ENCODE data around the gene EDA.

Gene EDA

GRCh38 chrX:69615779-69616456 is at the start of gene EDA:
TSS of gene EDA (plus strand) at chrX:69616113.
- Mint-ChIP-seq H3K9me3 (no peaks in the 10 kb centered on the region), H3K27me3 (no peaks in the 10 kb centered on the region), H3K4me3 (peak within 1 kb of the TSS; percentile 89), H3K27ac (peak within 1 kb of the TSS; percentile 70), H3K36me3 (no peaks in the 10 kb centered on the region), H3K4me1 (peaks cover 30% of the 10 kb centered on the region)

- no peaks in the 10 kb centered on the region for H3K36me3 Mint-ChIP-seq
- H3K4me1 Mint-ChIP-seq, result no peaks in the 10 kb centered on the region
- no peaks in the 10 kb centered on the region for H3K27me3 Mint-ChIP-seq
- H3K27ac Mint-ChIP-seq, result no peak overlapping the region
- no peaks in the 10 kb centered on the region for H3K9me3 Mint-ChIP-seq
- no peak overlapping the region for H3K4me3 Mint-ChIP-seq
Measured at GRCh38 chrX:69568828-69569227, 47.1 kb upstream of the EDA start.

GRCh38 chrX:69597399-69597798 is 18.5 kb upstream of the EDA start:
- Mint-ChIP-seq H3K4me1 (no peaks in the 10 kb centered on the region), H3K27ac (no peak overlapping the region), H3K27me3 (no peaks in the 10 kb centered on the region), H3K9me3 (no peaks in the 10 kb centered on the region), H3K4me3 (no peak overlapping the region), H3K36me3 (no peaks in the 10 kb centered on the region)

- H3K27me3 Mint-ChIP-seq, result no peaks in the 10 kb centered on the region
- no peak overlapping the region for H3K27ac Mint-ChIP-seq
- no peaks in the 10 kb centered on the region for H3K9me3 Mint-ChIP-seq
- H3K4me3 Mint-ChIP-seq, result no peak overlapping the region
- H3K36me3 Mint-ChIP-seq, result no peaks in the 10 kb centered on the region
- H3K4me1 Mint-ChIP-seq, result peaks cover 3% of the 10 kb centered on the region
Measured at GRCh38 chrX:69600182-69600581, 15.7 kb upstream of the EDA start.

- Mint-ChIP-seq H3K9me3 (no peaks in the 10 kb centered on the region), H3K4me1 (peaks cover 5% of the 10 kb centered on the region), H3K27me3 (no peaks in the 10 kb centered on the region), H3K4me3 (no peak overlapping the region), H3K36me3 (no peaks in the 10 kb centered on the region), H3K27ac (no peak overlapping the region)
Measured at GRCh38 chrX:69603566-69604194, 12.2 kb upstream of the EDA start.

- H3K9me3 Mint-ChIP-seq, result no peaks in the 10 kb centered on the region
- H3K27ac Mint-ChIP-seq, result no peak overlapping the region
- peaks cover 5% of the 10 kb centered on the region for H3K4me1 Mint-ChIP-seq
- H3K27me3 Mint-ChIP-seq, result no peaks in the 10 kb centered on the region
- H3K36me3 Mint-ChIP-seq, result no peaks in the 10 kb centered on the region
- H3K4me3 Mint-ChIP-seq, result no peak overlapping the region
Measured at GRCh38 chrX:69605521-69605920, 10.4 kb upstream of the EDA start.

GRCh38 chrX:69607616-69608015 is 8.3 kb upstream of the EDA start:
- no peak overlapping the region for H3K4me3 Mint-ChIP-seq
- no peaks in the 10 kb centered on the region for H3K9me3 Mint-ChIP-seq
- H3K27ac Mint-ChIP-seq, result no peak overlapping the region
- no peaks in the 10 kb centered on the region for H3K27me3 Mint-ChIP-seq
- H3K4me1 Mint-ChIP-seq, result peaks cover 5% of the 10 kb centered on the region
- no peaks in the 10 kb centered on the region for H3K36me3 Mint-ChIP-seq

- H3K27me3 Mint-ChIP-seq, result no peaks in the 10 kb centered on the region
- H3K36me3 Mint-ChIP-seq, result no peaks in the 10 kb centered on the region
- no peaks in the 10 kb centered on the region for H3K9me3 Mint-ChIP-seq
- no peak overlapping the region for H3K27ac Mint-ChIP-seq
- peaks cover 11% of the 10 kb centered on the region for H3K4me1 Mint-ChIP-seq
- H3K4me3 Mint-ChIP-seq, result no peak overlapping the region
Measured at GRCh38 chrX:69613946-69614345, 2.0 kb upstream of the EDA start.

GRCh38 chrX:69614886-69615285 is 1.0 kb upstream of the EDA start:
- Mint-ChIP-seq H3K4me1 (peaks cover 20% of the 10 kb centered on the region), H3K9me3 (no peaks in the 10 kb centered on the region), H3K4me3 (no peak overlapping the region), H3K27me3 (no peaks in the 10 kb centered on the region), H3K27ac (no peak overlapping the region), H3K36me3 (no peaks in the 10 kb centered on the region)

- Mint-ChIP-seq H3K4me1 (peaks cover 24% of the 10 kb centered on the region), H3K4me3 (peak overlapping the region; percentile 74), H3K27me3 (no peaks in the 10 kb centered on the region), H3K36me3 (no peaks in the 10 kb centered on the region), H3K9me3 (no peaks in the 10 kb centered on the region), H3K27ac (no peak overlapping the region)
Measured at GRCh38 chrX:69615342-69615741, 571 bp upstream of the EDA start.

GRCh38 chrX:69616457-69617203 is 717 bp downstream of the EDA start:
- H3K27me3 Mint-ChIP-seq, result no peaks in the 10 kb centered on the region
- H3K27ac Mint-ChIP-seq, result peak overlapping the region; percentile 70
- H3K4me1 Mint-ChIP-seq, result peaks cover 37% of the 10 kb centered on the region
- H3K36me3 Mint-ChIP-seq, result no peaks in the 10 kb centered on the region
- peak overlapping the region; percentile 89 for H3K4me3 Mint-ChIP-seq
- no peaks in the 10 kb centered on the region for H3K9me3 Mint-ChIP-seq

GRCh38 chrX:69618803-69619202 is 2.9 kb downstream of the EDA start:
- Mint-ChIP-seq H3K4me1 (peaks cover 38% of the 10 kb centered on the region), H3K27me3 (no peaks in the 10 kb centered on the region), H3K9me3 (no peaks in the 10 kb centered on the region), H3K4me3 (peak overlapping the region; percentile 73), H3K27ac (peak overlapping the region; percentile 71), H3K36me3 (peaks cover 4% of the 10 kb centered on the region)

- peak overlapping the region; percentile 89 for H3K27ac Mint-ChIP-seq
- peaks cover 6% of the 10 kb centered on the region for H3K36me3 Mint-ChIP-seq
- no peaks in the 10 kb centered on the region for H3K27me3 Mint-ChIP-seq
- peak overlapping the region; percentile 70 for H3K4me3 Mint-ChIP-seq
- H3K4me1 Mint-ChIP-seq, result peaks cover 57% of the 10 kb centered on the region
- H3K9me3 Mint-ChIP-seq, result no peaks in the 10 kb centered on the region
Measured at GRCh38 chrX:69626129-69626528, 10.2 kb downstream of the EDA start.

- Mint-ChIP-seq H3K9me3 (no peaks in the 10 kb centered on the region), H3K27me3 (no peaks in the 10 kb centered on the region), H3K4me3 (no peak overlapping the region), H3K4me1 (peaks cover 51% of the 10 kb centered on the region), H3K27ac (peak overlapping the region; percentile 90), H3K36me3 (peaks cover 6% of the 10 kb centered on the region)
Measured at GRCh38 chrX:69627744-69628143, 11.8 kb downstream of the EDA start.

- Mint-ChIP-seq H3K9me3 (no peaks in the 10 kb centered on the region), H3K4me3 (no peak overlapping the region), H3K27ac (peak overlapping the region; percentile 5), H3K4me1 (peaks cover 51% of the 10 kb centered on the region), H3K27me3 (no peaks in the 10 kb centered on the region), H3K36me3 (peaks cover 2% of the 10 kb centered on the region)
Measured at GRCh38 chrX:69630147-69630546, 14.2 kb downstream of the EDA start.

- no peak overlapping the region for H3K27ac Mint-ChIP-seq
- no peaks in the 10 kb centered on the region for H3K27me3 Mint-ChIP-seq
- H3K36me3 Mint-ChIP-seq, result peaks cover 10% of the 10 kb centered on the region
- H3K4me3 Mint-ChIP-seq, result no peak overlapping the region
- H3K9me3 Mint-ChIP-seq, result peaks cover 10% of the 10 kb centered on the region
- no peaks in the 10 kb centered on the region for H3K4me1 Mint-ChIP-seq
Measured at GRCh38 chrX:69664693-69665092, 48.8 kb downstream of the EDA start.

Measured in activated naive CD4-positive, alpha-beta T cell treated with anti-CD3 and anti-CD28 coated beads, Interleukin-2, amount 50 U/mL, for 24 hours (primary cell).